GM18858 (cell line): ENCODE results near the gene RAB11FIP3.
"Not testable (repeated sequence)": the region's sequence is repeated elsewhere in the genome, so short reads cannot be mapped to it uniquely, and the experiment has no call there.

ENCODE experiments used
- ATAC-seq: cut with Tn5 transposase; IDR thresholded peaks from one replicate; pipeline ENCODE4 v1.9.1; 2021; ENCODE audit not compliant: unreplicated experiment

RAB11FIP3 gene

GRCh38 chr16:415170-415498 lies 10.3 kb upstream of the RAB11FIP3 start:
- not testable (repeated sequence) for ATAC-seq

GRCh38 chr16:422179-422578 lies 3.3 kb upstream of the RAB11FIP3 start:
- ATAC-seq, result not testable (repeated sequence)

- no peak for ATAC-seq
Observed at GRCh38 chr16:424033-424622, 1.3 kb upstream of the RAB11FIP3 start.

GRCh38 chr16:424623-425081 lies 797 bp upstream of the RAB11FIP3 start:
- no peak for ATAC-seq

- ATAC-seq, result peak; percentile 17
Observed at GRCh38 chr16:425740-426114, 278 bp downstream of the RAB11FIP3 start.

- ATAC-seq, result no peak
Observed at GRCh38 chr16:426115-426905, 861 bp downstream of the RAB11FIP3 start.

- no peak for ATAC-seq
Observed at GRCh38 chr16:426906-427249, 1.4 kb downstream of the RAB11FIP3 start.

- ATAC-seq, result no peak
Observed at GRCh38 chr16:427250-427649, 1.8 kb downstream of the RAB11FIP3 start.

- ATAC-seq, result no peak
Observed at GRCh38 chr16:430904-431303, 5.5 kb downstream of the RAB11FIP3 start.

GRCh38 chr16:440627-441026 lies 15.2 kb downstream of the RAB11FIP3 start:
- ATAC-seq, result no peak

- no peak for ATAC-seq
Observed at GRCh38 chr16:441447-441846, 16.0 kb downstream of the RAB11FIP3 start.

GRCh38 chr16:442976-443375 lies 17.5 kb downstream of the RAB11FIP3 start:
- ATAC-seq, result no peak

GRCh38 chr16:444027-444426 lies 18.6 kb downstream of the RAB11FIP3 start:
- ATAC-seq, result no peak

- ATAC-seq, result no peak
Observed at GRCh38 chr16:445566-445965, 20.1 kb downstream of the RAB11FIP3 start.

GRCh38 chr16:450385-450784 lies 24.9 kb downstream of the RAB11FIP3 start:
- no peak for ATAC-seq

GRCh38 chr16:450785-451512 lies 25.5 kb downstream of the RAB11FIP3 start:
- ATAC-seq, result no peak

- no peak for ATAC-seq
Observed at GRCh38 chr16:454397-454940, 29.0 kb downstream of the RAB11FIP3 start.

GRCh38 chr16:455453-455852 lies 30.0 kb downstream of the RAB11FIP3 start:
- ATAC-seq, result no peak

GRCh38 chr16:456891-457483 lies 31.5 kb downstream of the RAB11FIP3 start:
- ATAC-seq, result no peak

GRCh38 chr16:457732-458400 lies 32.4 kb downstream of the RAB11FIP3 start:
- no peak for ATAC-seq

GRCh38 chr16:459761-460160 lies 34.3 kb downstream of the RAB11FIP3 start:
- no peak for ATAC-seq
